GM12875 (cell line): ENCODE results near the gene TMC6.
"Not testable (repeated sequence)": the region's sequence is repeated elsewhere in the genome, so short reads cannot be mapped to it uniquely, and the experiment has no call there.

ENCODE experiments used
- H3K4me3 ChIP-seq: one replicate; pipeline ENCODE4 v1.5.1; 2011; ENCODE audit warnings: low read depth, low read length, control low read depth
- TF ChIP-seq, protein P1 (sequence below): IDR thresholded peaks from 2 replicates; pipeline ENCODE4 v1.5.1; 2011; ENCODE audit warnings: low read depth, mild to moderate bottlenecking, control low read depth, inconsistent platforms, low read length, moderate library complexity, borderline replicate concordance; ENCODE audit not compliant: insufficient read depth

Gene TMC6

DNA sequence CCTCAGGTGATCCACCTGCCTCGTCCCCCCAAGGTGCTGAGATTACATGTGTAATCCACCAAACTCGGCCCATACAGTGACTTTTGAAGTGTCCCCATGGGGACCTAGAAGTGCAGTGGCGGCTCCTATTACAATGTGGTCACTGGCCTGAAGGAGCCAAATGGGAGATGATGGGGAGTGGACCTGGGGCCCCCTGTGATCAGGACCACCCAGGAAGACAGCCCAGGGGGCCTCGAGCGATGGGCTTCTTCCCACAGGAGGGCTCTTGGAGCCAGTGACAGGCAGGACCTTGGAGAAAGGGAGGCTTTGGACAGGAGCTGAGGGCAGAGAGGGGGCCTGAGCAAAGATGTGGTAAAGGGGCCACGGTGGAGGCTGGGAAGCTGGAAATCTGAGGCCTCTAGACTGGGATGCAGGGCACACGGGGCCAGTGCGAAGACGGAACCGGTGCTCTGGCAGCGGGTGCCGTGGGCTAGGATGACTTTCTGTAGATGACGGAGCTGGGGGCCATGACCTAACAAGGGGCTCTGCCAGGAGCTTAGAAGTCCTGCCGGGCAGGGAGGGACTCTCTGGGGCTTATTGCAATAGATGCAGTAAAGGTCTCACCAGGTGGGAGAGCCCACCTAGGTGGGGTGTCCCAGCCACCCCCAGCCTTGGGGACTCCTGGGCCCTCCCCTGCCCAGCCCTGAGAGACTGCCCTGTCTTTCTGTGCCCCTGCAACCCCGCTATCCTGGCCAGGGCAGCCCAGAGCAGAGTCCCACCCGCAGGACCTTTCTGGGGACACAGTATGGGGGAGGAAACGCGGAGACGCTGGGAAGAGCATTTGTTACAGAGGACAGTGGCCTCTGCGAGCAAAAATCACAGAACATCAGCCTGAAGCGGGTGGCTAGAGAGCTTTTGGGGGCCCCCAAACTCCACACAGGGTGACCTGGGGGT lies 14.9 kb upstream of the TMC6 start:
- no peak overlapping the region for H3K4me3 ChIP-seq
- TF ChIP-seq, protein P1, sequence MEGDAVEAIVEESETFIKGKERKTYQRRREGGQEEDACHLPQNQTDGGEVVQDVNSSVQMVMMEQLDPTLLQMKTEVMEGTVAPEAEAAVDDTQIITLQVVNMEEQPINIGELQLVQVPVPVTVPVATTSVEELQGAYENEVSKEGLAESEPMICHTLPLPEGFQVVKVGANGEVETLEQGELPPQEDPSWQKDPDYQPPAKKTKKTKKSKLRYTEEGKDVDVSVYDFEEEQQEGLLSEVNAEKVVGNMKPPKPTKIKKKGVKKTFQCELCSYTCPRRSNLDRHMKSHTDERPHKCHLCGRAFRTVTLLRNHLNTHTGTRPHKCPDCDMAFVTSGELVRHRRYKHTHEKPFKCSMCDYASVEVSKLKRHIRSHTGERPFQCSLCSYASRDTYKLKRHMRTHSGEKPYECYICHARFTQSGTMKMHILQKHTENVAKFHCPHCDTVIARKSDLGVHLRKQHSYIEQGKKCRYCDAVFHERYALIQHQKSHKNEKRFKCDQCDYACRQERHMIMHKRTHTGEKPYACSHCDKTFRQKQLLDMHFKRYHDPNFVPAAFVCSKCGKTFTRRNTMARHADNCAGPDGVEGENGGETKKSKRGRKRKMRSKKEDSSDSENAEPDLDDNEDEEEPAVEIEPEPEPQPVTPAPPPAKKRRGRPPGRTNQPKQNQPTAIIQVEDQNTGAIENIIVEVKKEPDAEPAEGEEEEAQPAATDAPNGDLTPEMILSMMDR = no peak

DNA sequence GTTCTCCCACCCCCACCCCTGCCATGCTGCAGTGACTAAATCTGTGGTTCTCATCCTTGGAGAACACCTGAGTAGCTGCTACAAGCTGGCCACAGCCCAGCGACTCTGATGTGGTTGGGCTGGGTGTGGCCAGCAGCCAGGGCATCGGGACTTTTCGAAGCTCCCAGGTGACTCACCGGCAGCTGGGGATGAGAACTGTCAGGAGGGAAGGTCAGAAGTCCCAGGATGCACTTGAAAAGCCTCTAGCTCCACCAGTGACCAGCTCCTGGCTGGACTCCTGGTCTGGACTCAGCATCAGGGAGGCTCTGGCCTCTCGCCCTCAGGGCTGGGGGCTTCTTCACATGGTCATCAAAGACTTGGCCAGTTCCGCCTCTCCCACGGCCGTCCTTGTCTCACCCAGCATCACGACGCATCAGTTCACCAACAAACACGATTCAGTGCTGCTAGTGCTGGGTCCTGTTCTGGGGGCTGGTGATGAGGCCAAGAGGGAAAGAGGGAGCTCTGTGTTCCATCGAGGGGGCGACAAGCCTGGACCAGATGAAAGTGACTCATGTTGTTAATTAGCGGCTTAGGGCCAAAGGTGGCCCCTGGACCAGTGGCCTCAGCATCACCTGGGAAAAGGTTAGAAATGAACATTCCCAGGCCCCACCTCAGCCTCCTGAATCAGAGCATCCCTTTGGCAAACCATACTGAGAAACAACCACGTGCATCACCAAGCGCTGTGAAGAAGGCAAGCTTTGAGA lies 13.7 kb upstream of the TMC6 start:
- TF ChIP-seq, protein P1 = no peak
- H3K4me3 ChIP-seq = no peak overlapping the region

DNA sequence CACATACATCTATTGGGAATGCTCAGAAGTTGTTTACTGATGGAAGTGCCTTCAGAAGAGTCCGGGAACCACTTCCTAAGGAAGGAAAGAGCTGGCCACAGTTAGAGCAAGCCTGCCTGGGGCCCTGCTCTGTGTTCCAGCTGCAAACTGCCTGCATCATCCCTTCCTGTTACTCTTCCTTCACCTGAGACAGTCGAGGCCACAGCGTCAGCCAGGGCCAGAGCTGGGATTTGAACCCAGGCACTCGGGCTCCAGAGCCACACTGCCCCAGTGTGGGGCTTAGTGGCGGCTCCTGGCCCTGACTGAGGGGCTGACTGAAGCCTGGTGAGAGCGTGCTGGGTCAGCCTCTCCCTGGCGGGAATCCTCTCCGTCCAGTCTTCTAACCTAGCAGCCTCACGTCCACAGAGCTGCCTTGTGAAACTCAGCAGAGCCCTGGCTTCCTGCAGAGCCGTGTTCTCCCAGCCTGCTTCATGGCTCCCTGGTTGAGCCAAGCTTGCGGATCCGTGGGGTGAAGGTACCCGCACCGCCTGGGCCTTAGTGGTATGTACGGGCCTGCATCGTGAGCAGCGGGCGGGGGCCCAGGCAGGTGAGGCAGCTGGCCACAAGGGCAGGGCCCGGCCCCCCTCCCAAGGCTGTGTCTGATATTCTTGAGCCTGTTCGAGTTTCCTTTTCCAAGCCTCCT lies 13.0 kb upstream of the TMC6 start:
- TF ChIP-seq, protein P1 = no peak
- no peak overlapping the region for H3K4me3 ChIP-seq

DNA sequence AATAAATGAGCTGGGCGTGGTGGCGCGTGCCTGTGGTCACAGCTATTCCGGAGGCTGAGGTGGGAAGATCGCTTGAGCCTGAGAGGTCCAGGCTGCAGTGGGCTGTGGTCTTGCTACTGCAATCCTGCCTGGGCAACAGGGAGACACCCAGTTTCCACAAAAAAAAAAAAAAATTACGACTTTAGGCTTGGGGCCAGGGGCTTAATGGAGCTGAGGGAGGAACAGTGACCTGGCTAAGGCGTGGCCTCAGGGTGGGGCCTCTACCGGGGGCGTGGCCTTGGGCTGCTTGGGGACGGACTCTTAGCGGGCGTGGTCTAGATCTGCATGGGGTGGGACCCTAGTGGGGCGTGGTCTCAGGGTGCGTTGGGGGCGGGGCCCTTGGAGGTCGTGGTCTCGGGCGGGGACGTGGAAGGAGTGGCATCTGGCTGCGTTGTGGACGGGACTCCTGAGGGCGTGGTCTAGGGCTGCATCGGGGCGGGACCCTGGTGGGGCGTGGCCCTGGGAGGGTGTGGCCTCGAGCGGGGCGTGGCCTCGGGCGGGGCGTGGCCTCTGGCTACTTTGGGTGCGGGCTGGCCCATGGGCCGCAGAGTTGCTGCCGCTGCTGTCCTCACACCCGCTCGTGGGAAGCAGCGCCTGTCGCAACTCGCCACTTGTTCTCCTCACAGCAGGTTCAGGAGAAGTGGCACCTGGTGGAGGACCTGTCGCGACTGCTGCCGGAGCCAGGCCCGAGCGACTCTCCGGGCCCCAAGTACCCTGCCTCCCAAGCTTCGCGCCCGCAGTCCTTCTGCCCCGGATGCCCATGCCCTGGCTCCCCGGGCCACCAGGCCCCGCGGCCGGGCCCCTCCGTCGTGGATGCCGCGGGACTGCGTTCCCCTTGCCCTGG lies 11.9 kb upstream of the TMC6 start:
- no peak overlapping the region for H3K4me3 ChIP-seq
- TF ChIP-seq, protein P1 = no peak

DNA sequence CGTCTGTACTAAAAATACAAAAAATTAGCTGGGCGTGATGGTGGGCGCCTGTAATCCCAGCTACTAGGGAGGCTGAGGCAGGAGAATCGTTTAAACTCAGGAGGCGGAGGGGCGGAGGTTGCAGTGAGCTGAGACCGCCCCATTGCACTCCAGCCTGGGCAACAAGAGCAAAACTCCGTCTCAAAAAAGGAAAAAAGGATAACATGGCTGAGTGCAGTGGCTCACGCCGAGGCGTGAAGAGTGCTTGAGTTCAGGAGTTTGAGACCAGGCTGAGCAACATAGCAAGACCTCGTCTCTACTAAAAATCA lies 11.3 kb upstream of the TMC6 start:
- not testable (repeated sequence) for H3K4me3 ChIP-seq

DNA sequence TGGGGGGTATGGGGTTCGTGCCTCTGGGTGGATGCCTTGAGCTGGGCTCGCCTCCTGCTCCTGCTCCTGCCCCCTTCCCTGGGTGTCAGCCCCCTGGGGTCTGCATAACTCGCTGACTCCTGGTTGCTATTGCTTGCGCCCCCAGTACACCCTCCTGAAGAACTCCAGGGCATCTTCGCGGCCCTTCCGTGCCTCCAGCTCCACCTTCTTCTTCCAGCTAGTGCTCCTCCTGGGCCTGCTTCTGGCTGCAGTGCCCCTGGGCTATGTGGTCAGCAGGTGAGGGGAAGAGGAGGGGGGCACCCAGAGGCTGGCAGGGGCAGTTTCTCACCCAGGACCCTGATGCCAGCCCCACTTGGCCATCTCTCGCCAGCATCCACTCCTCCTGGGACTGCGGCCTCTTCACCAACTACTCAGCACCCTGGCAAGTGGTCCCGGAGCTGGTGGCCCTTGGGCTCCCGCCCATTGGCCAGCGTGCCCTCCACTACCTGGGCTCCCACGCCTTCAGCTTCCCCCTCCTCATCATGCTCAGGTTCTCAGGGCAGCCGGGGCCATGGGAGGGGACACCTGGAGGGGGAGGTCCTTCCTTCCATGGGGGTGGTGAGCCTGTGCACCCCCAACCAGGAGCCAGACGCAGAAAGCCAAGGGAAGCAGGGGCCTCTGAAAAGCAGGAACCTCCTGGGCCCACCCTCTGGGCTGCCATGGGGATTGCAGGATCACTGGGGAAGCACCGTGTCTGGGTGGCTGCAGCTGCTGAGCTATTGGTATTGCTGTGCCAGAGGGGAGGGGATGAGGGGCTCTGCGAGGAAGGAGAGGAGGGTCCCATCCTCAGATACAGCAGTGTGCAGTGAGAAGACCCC lies 9.9 kb upstream of the TMC6 start:
- no peak overlapping the region for H3K4me3 ChIP-seq
- TF ChIP-seq, protein P1 = no peak
